ENCODE results near the gene PPARA.

Gene PPARA

GRCh38 chr22:46114518-46115387 lies 35.6 kb upstream of the PPARA start:
- no peak for DNase-seq

GRCh38 chr22:46115388-46115678 lies 35.0 kb upstream of the PPARA start:
- no peak for DNase-seq

GRCh38 chr22:46115755-46116490 lies 34.4 kb upstream of the PPARA start:
- DNase-seq, result no peak

- no peak for DNase-seq
Observed at GRCh38 chr22:46116491-46116958, 33.8 kb upstream of the PPARA start.

- no peak for DNase-seq
Observed at GRCh38 chr22:46117206-46118199, 32.8 kb upstream of the PPARA start.

- DNase-seq, result no peak
Observed at GRCh38 chr22:46119093-46119728, 31.1 kb upstream of the PPARA start.

- DNase-seq, result no peak
Observed at GRCh38 chr22:46119729-46120419, 30.5 kb upstream of the PPARA start.

- no peak for DNase-seq
Observed at GRCh38 chr22:46120420-46120737, 29.9 kb upstream of the PPARA start.

GRCh38 chr22:46121079-46121478 lies 29.2 kb upstream of the PPARA start:
- no peak for DNase-seq

- DNase-seq, result no peak
Observed at GRCh38 chr22:46121523-46122287, 28.6 kb upstream of the PPARA start.

GRCh38 chr22:46122511-46122971 lies 27.8 kb upstream of the PPARA start:
- DNase-seq, result no peak

- no peak for DNase-seq
Observed at GRCh38 chr22:46122980-46123693, 27.2 kb upstream of the PPARA start.

GRCh38 chr22:46123694-46124382 lies 26.5 kb upstream of the PPARA start:
- DNase-seq, result no peak

- DNase-seq, result no peak
Observed at GRCh38 chr22:46124383-46125144, 25.8 kb upstream of the PPARA start.

- no peak for DNase-seq
Observed at GRCh38 chr22:46125311-46125710, 25.0 kb upstream of the PPARA start.

- DNase-seq, result no peak
Observed at GRCh38 chr22:46125816-46126765, 24.2 kb upstream of the PPARA start.

- no peak for DNase-seq
Observed at GRCh38 chr22:46126853-46127385, 23.4 kb upstream of the PPARA start.

- no peak for DNase-seq
Observed at GRCh38 chr22:46127556-46127955, 22.8 kb upstream of the PPARA start.
